HepG2 (cell line): ENCODE data around the gene OAS3. TPM values are rescaled to one million over a fixed set of nuclear protein-coding genes. Genes with fewer than 3 reads are reported as not detected.

Source experiments
- ATAC-seq: fragments of 200-7000 bp; cut with Tn5 transposase; 3 replicates; pipeline ENCODE4 v1.9.1; 2020; ENCODE audit warnings: mild to moderate bottlenecking, moderate library complexity
- BruUV-seq: library from RNA; stranded (reverse); fragments of 400-500 nt; replicated peaks from 2 replicates; lab custom pipeline; 2021; lab: Mats Ljungman, UMichigan
- CTCF ChIA-PET: fragments of 300-600 bp; formaldehyde crosslinking; extraction: SDS; loops from one replicate; lab custom pipeline; 2021; ENCODE audit warnings: low total read pairs, inconsistent platforms, low intra/inter-chr PET ratio; lab: Yijun Ruan, JAX
- POLR2A ChIA-PET: fragments of 350-600 bp; sonication (Branson Sonifier 250); formaldehyde crosslinking; loops from one replicate; lab custom pipeline; 2020; ENCODE audit warnings: antibody characterized with exemption, inconsistent platforms; lab: Yijun Ruan, JAX
- DNase-seq: peaks from one replicate; pipeline ENCODE4 v3.0.0-alpha.2; 2015; ENCODE audit warnings: low spot score
- FAIRE-seq: peaks from 3 replicates; lab custom pipeline; 2011; peaks lifted over from hg19 to GRCh38; lab: Jason Lieb, UNC
- H2AFZ ChIP-seq: one replicate; pipeline ENCODE4 v1.6.1; 2011; ENCODE audit warnings: low read length, inconsistent platforms
- H3K27ac ChIP-seq: fragments of 300-600 bp; 3 replicates; pipeline ENCODE4 v1.8.0; 2011; ENCODE audit warnings: mixed run types, mild to moderate bottlenecking, mixed read lengths, low read length, inconsistent platforms; ENCODE audit not compliant: insufficient read depth; ENCODE audit errors: extremely low read length
- H3K27me3 ChIP-seq, 2 experiments: fragments of 200-600 bp in 1 of 2; 2 replicates in 1 of 2; 3 replicates in 1 of 2; pipeline versions ENCODE4 v1.6.0 to v1.8.0; 2011; ENCODE audit warnings: low read length in 2 of 2, mild to moderate bottlenecking in 2 of 2, moderate library complexity in 2 of 2, inconsistent platforms in 1 of 2; ENCODE audit not compliant: insufficient read depth in 2 of 2, control insufficient read depth in 1 of 2
- H3K36me3 ChIP-seq, 2 experiments: fragments of 200-600 bp in 1 of 2; replicated peaks in 1 of 2; 2 replicates in 1 of 2; 3 replicates in 1 of 2; pipeline versions ENCODE4 v1.5.1 to v1.8.0; 2011; ENCODE audit warnings: low read length in 2 of 2, inconsistent platforms in 1 of 2; ENCODE audit not compliant: insufficient read depth in 2 of 2, control insufficient read depth in 1 of 2
- H3K4me1 ChIP-seq: 2 replicates; pipeline ENCODE4 v1.5.1; 2012; ENCODE audit warnings: low read length, inconsistent platforms; ENCODE audit not compliant: insufficient read depth
- H3K4me2 ChIP-seq: 2 replicates; pipeline ENCODE4 v1.6.0; 2011; ENCODE audit warnings: low read depth, low read length, inconsistent platforms
- H3K4me3 ChIP-seq, 3 experiments: fragments of 200-600 bp in 1 of 3; sonication (generic), shearing (Covaris generic) in 1 of 3; replicated peaks in 1 of 3; 2 replicates each; pipeline ENCODE4 v1.5.1; 2011 to 2016; ENCODE audit warnings: low read length in 3 of 3, inconsistent platforms in 2 of 3, low read depth in 2 of 3, mild to moderate bottlenecking in 2 of 3, control low read depth in 1 of 3, mixed read lengths in 1 of 3; ENCODE audit not compliant: insufficient read depth in 1 of 3
- H3K79me2 ChIP-seq: one replicate; pipeline ENCODE4 v1.6.1; 2011; ENCODE audit warnings: low read length, inconsistent platforms; ENCODE audit not compliant: insufficient read depth
- H3K9ac ChIP-seq: 2 replicates; pipeline ENCODE4 v1.6.0; 2011; ENCODE audit warnings: mild to moderate bottlenecking, low read depth, low read length, inconsistent platforms; ENCODE audit not compliant: insufficient read depth
- H3K9me3 ChIP-seq: 2 replicates; pipeline ENCODE4 v1.5.1; 2012; ENCODE audit warnings: mild to moderate bottlenecking, low read length
- H4K20me1 ChIP-seq: 2 replicates; pipeline ENCODE4 v1.6.0; 2011; ENCODE audit warnings: inconsistent platforms, mild to moderate bottlenecking, low read length, moderate library complexity; ENCODE audit not compliant: insufficient read depth
- ATM ChIP-seq: fragments of 450-650 bp; IDR thresholded peaks from 2 replicates; pipeline ENCODE4 v1.7.1; 2017; ENCODE audit warnings: mild to moderate bottlenecking, borderline replicate concordance
- GATAD1 ChIP-seq: IDR thresholded peaks from 2 replicates; pipeline ENCODE4 v1.6.1; 2016; ENCODE audit warnings: missing genetic modification reagents, missing compliant biosample characterization
- GZF1 ChIP-seq: sonication (generic); formaldehyde crosslinking; IDR thresholded peaks from 2 replicates; pipeline ENCODE4 v1.5.1; 2020; ENCODE audit warnings: mild to moderate bottlenecking, missing genetic modification reagents
- IRX3 ChIP-seq: sonication (generic); formaldehyde crosslinking; IDR thresholded peaks from 2 replicates; pipeline ENCODE4 v1.8.1; 2023; ENCODE audit warnings: mild to moderate bottlenecking, low read depth, missing genetic modification reagents, borderline replicate concordance
- TGIF2 ChIP-seq: IDR thresholded peaks from 2 replicates; pipeline ENCODE4 v1.6.1; 2016; ENCODE audit warnings: control low read depth, missing compliant biosample characterization
- WGBS: methylation state at CpG from one replicate; pipeline ENCODE4 v1.1.6; 2017; ENCODE audit warnings: low lambda C conversion rate; 5-methylcytosine and 5-hydroxymethylcytosine counted together
- in situ Hi-C: cut with HindIII; loops from 2 replicates; pipeline ENCODE4 v1.10.0; 2017; ENCODE audit warnings: low pct_unique_long_range_greater_than_20kb; ENCODE audit not compliant: extremely low pct_ligation_motif_present
- intact Hi-C: fragments of 100-400 bp; cut with micrococcal nuclease; formaldehyde crosslinking; loops from one replicate; pipeline ENCODE4 v1.10.0; 2022; ENCODE audit not compliant: unreplicated experiment
- polyA plus RNA-seq, 8 experiments: library from polyadenylated mRNA; depleted of rRNA in 3 of 8; stranded (reverse) in 7 of 8; unstranded in 1 of 8; fragments of >200 nt; fragmentation: Illumina TruSeq in 4 of 8; extraction: Trizol in 4 of 8; gene quantifications; 2 replicates each; pipeline versions ENCODE4 v1.2.1 to v1.2.3, GENCODE V29; 2011 to 2016; ENCODE audit warnings: low read depth in 4 of 8, missing spikeins in 1 of 8, mixed read lengths in 1 of 8; ENCODE audit not compliant: insufficient read depth in 1 of 8
- total RNA-seq, 5 experiments: library from RNA; depleted of rRNA; stranded (reverse); fragments of >200 nt; fragmentation: Illumina TruSeq; extraction: Trizol; gene quantifications; 2 replicates each; pipeline ENCODE4 v1.2.3, GENCODE V29; 2016; ENCODE audit warnings: low read depth in 1 of 5
- TF ChIP-seq, protein P1 (sequence below), 2 experiments: sonication (generic) in 1 of 2; formaldehyde crosslinking in 1 of 2; IDR thresholded peaks; 2 replicates each; pipeline versions ENCODE4 v1.4.0 to v1.6.1; 2018 to 2020; ENCODE audit warnings: missing genetic modification reagents in 2 of 2, borderline replicate concordance in 1 of 2, low read depth in 1 of 2, mild to moderate bottlenecking in 1 of 2, missing biosample characterization in 1 of 2

OAS3 gene
- total and polyA plus RNA-seq, 2 of the 13 experiments (the other 11 are each of a cell fraction or from before 2014, with no cell fraction given) = 4.8 to 10.5 TPM

DNA sequence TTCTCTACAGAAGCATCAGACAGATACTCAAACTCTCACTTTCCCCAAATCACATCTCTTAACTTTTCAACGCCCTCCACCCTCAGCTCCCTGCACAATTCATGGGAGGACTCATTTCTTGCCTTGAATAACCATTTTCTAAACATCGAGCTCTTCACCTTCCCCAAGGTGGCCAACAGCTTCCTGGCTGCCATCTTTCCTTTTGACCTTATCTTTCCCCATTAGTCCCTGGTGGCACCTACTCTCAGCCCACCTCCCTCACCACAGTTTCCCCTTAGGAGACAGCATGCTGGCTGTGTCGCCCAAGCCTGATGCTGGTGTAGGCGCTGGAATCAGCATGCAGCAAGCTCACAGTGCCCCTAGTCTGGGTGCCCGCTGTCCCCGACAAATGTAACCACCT, 39.9 kb upstream of the OAS3 start:
- no peaks in the 10 kb centered on the region for H3K4me1 ChIP-seq
- no peak overlapping the region for H3K9ac ChIP-seq
- ChIA-PET POLR2A (no interaction called here), CTCF (no interaction called here)
- intact Hi-C loops = no loop called here
- H3K27me3 ChIP-seq = peaks cover 3 to 37% of the 10 kb centered on the region in 2 experiments
- DNase-seq = no peak
- no peak overlapping the region for H3K4me3 ChIP-seq
- no peaks in the 10 kb centered on the region for H3K9me3 ChIP-seq
- BruUV-seq = no TSS peak
- in situ Hi-C loops = no loop called here
- no peaks in the 10 kb centered on the region for H4K20me1 ChIP-seq
- no peaks in the 10 kb centered on the region for H3K36me3 ChIP-seq
- H2AFZ ChIP-seq = no peak overlapping the region
- 10% methylated on average over 6 of the region's 6 CpGs for WGBS
- H3K4me2 ChIP-seq = no peak overlapping the region
- ATAC-seq = no peak
- H3K27ac ChIP-seq = no peak overlapping the region
- TF ChIP-seq TGIF2 (CRISPR knock-in tag) = no peak
- no peak for TF ChIP-seq GATAD1 (CRISPR knock-in tag)
- no peak for TF ChIP-seq ATM
- TF ChIP-seq IRX3 (CRISPR knock-in tag) = no peak
- no peak for TF ChIP-seq GZF1 (CRISPR knock-in tag)
- TF ChIP-seq, protein P1, sequence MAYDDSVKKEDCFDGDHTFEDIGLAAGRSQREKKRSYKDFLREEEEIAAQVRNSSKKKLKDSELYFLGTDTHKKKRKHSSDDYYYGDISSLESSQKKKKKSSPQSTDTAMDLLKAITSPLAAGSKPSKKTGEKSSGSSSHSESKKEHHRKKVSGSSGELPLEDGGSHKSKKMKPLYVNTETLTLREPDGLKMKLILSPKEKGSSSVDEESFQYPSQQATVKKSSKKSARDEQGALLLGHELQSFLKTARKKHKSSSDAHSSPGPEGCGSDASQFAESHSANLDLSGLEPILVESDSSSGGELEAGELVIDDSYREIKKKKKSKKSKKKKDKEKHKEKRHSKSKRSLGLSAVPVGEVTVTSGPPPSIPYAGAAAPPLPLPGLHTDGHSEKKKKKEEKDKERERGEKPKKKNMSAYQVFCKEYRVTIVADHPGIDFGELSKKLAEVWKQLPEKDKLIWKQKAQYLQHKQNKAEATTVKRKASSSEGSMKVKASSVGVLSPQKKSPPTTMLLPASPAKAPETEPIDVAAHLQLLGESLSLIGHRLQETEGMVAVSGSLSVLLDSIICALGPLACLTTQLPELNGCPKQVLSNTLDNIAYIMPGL (CRISPR knock-in tag; IDR thresholded peaks at IDR 0.05; ENCODE audit: borderline replicate concordance in 1 of 2, low read depth in 1 of 2) = no peak
- no peaks in the 10 kb centered on the region for H3K79me2 ChIP-seq
- no peak for FAIRE-seq
